ENCODE data around the gene LYRM4.

- TF ChIP-seq POLR2A (IDR thresholded peaks at IDR 0.05) (no peak), CTCF (IDR thresholded peaks at IDR 0.05 in 4 of 5, conservative IDR thresholded peaks at IDR 0.05 in 1 of 5) (no peak)
Observed at GRCh38 chr6:5202206-5202605, 58.5 kb downstream of the LYRM4 start.

All from gastrocnemius medialis (tissue), 4 donors.